GM13977 (cell line): Measurements from ENCODE around the gene LETMD1.

Source experiments
- DNase-seq: peaks from one replicate; pipeline ENCODE4 v3.0.0; 2012; ENCODE audit warnings: low spot score
- CTCF ChIP-seq: IDR thresholded peaks from 2 replicates; pipeline ENCODE4 v1.5.1; 2012; ENCODE audit warnings: mild to moderate bottlenecking, control low read depth; ENCODE audit not compliant: insufficient read depth; ENCODE audit errors: extremely low read depth, missing control alignments
- in situ Hi-C: fragments of 300-500 bp; cut with MboI; formaldehyde crosslinking; loops from one replicate; pipeline ENCODE4 v1.12.0; 2022; ENCODE audit warnings: low sequenced_read_pairs, low pct_unique_long_range_greater_than_20kb, mixed read lengths, inconsistent platforms; ENCODE audit not compliant: unreplicated experiment

LETMD1 gene

GRCh38 chr12:51047655-51048540, at the start of gene LETMD1:
Gene LETMD1, plus strand, starts transcription at chr12:51048327. Its CDS starts 30 bp downstream, at chr12:51048357.
- peak; percentile 96 for TF ChIP-seq CTCF
- in situ Hi-C loops, result no loop called here
- DNase-seq, result peak; percentile 93

GRCh38 chr12:50999093-50999492, 49.0 kb upstream of the LETMD1 start:
- in situ Hi-C loops, result no loop called here
- no peak for DNase-seq
- no peak for TF ChIP-seq CTCF

GRCh38 chr12:51000245-51000644, 47.9 kb upstream of the LETMD1 start:
- DNase-seq, result no peak
- in situ Hi-C loops, result no loop called here
- no peak for TF ChIP-seq CTCF

GRCh38 chr12:51001799-51002198, 46.3 kb upstream of the LETMD1 start:
- TF ChIP-seq CTCF, result no peak
- in situ Hi-C loops, result no loop called here
- DNase-seq, result no peak

- no peak for DNase-seq
- in situ Hi-C loops, result no loop called here
- TF ChIP-seq CTCF, result no peak
These were observed 43.6 kb upstream of the LETMD1 start for GRCh38 chr12:51004504-51004903.

- TF ChIP-seq CTCF, result no peak
- no peak for DNase-seq
- in situ Hi-C loops, result no loop called here
These were observed 43.1 kb upstream of the LETMD1 start for GRCh38 chr12:51005030-51005429.
